ENCODE results near the gene IFIT1. TPM values are rescaled to one million over a fixed set of nuclear protein-coding genes. Genes with fewer than 3 reads are reported as not detected.

Gene IFIT1
- total RNA-seq, 1 experiment from 2014 or later = 0.26 TPM

DNA sequence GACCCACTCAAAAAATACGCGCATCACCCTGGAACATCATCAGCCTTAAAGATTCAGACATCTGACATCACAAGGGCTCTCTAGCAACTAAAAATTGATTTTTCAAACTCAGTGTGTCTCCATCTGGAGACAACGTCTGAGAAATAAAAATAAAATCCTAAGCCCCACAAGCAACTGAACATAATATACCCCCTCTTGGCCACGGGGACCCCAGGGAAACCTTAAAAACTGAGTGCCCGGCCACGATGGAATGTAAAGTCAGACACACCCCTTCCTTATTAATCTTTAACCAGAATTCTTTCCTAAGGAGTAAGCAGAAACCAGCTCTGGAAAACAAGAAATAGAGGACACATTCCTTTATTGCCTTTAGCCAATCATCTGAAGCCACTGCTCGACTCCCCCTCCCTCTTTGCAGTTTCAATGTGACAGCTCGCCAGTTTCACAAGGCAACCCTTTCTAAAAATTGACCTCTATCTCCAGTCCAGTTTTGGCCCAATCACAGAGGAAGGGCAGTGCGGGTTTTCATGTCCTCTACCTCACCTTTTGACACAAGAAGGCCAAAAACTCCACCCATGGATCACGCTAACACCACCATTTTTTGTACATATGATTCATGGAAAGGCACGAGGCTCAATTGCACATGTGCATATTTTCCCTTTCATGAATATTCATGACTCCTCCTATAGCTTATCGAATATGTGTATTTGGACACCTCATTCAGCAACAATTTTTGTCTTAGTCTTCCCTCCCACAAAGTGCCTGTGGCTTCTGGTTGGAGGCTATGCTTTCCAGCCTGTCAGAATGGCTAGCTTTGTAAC is 40.4 kb upstream of the IFIT1 start:
- POLR2A ChIA-PET = interaction anchor here (0.6 to 2.4 kb wide), 16 partner anchors 9 to 362 kb away, joined by 3 to 17 read pairs (median 5); partner anchors contain the start of genes FAS, IFIT2, IFIT3 and IFIT5
- peak; percentile 82 for DNase-seq (ENCODE audit: unreplicated experiment)
- H3K4me1 Mint-ChIP-seq (ENCODE audit: insufficient read depth, unreplicated experiment) = peaks cover 30% of the 10 kb centered on the region
- CTCF ChIA-PET = interaction anchor here (0.6 to 3.1 kb wide), 4 partner anchors 10 to 583 kb away, joined by 3 to 19 read pairs (median 3); no protein-coding TSS in a partner anchor
- peaks cover 6% of the 10 kb centered on the region for H3K36me3 Mint-ChIP-seq (ENCODE audit: insufficient read depth, unreplicated experiment)
- TF ChIP-seq, protein P1, sequence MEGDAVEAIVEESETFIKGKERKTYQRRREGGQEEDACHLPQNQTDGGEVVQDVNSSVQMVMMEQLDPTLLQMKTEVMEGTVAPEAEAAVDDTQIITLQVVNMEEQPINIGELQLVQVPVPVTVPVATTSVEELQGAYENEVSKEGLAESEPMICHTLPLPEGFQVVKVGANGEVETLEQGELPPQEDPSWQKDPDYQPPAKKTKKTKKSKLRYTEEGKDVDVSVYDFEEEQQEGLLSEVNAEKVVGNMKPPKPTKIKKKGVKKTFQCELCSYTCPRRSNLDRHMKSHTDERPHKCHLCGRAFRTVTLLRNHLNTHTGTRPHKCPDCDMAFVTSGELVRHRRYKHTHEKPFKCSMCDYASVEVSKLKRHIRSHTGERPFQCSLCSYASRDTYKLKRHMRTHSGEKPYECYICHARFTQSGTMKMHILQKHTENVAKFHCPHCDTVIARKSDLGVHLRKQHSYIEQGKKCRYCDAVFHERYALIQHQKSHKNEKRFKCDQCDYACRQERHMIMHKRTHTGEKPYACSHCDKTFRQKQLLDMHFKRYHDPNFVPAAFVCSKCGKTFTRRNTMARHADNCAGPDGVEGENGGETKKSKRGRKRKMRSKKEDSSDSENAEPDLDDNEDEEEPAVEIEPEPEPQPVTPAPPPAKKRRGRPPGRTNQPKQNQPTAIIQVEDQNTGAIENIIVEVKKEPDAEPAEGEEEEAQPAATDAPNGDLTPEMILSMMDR (IDR thresholded peaks at IDR 0.05; ENCODE audit: unreplicated experiment) = no peak
- peak overlapping the region; percentile 98 for H3K27ac Mint-ChIP-seq (ENCODE audit: low read depth, unreplicated experiment)
- no peaks in the 10 kb centered on the region for H3K27me3 Mint-ChIP-seq (ENCODE audit: insufficient read depth, unreplicated experiment)
- peaks cover 6% of the 10 kb centered on the region for H3K9me3 Mint-ChIP-seq (ENCODE audit: unreplicated experiment)
- BruUV-seq (replicated peaks) = TSS peak; percentile 87
- intact Hi-C loops (cut with micrococcal nuclease) = loop anchor here (2.0 kb wide), 1 partner anchor 49 kb away; the partner anchor contains the start of gene IFIT2
- H3K4me3 Mint-ChIP-seq (ENCODE audit: unreplicated experiment) = peak overlapping the region; percentile 66

- TF ChIP-seq, protein P1 (IDR thresholded peaks at IDR 0.05; ENCODE audit: unreplicated experiment) = no peak
- H3K9me3 Mint-ChIP-seq (ENCODE audit: unreplicated experiment) = peaks cover 6% of the 10 kb centered on the region
- BruUV-seq (replicated peaks) = no TSS peak
- H3K4me1 Mint-ChIP-seq (ENCODE audit: insufficient read depth, unreplicated experiment) = peaks cover 27% of the 10 kb centered on the region
- intact Hi-C loops (cut with micrococcal nuclease) = loop anchor here (2.0 kb wide), 1 partner anchor 50 kb away; the partner anchor contains the start of gene IFIT2
- peak overlapping the region; percentile 98 for H3K27ac Mint-ChIP-seq (ENCODE audit: low read depth, unreplicated experiment)
- CTCF ChIA-PET = interaction anchor here (0.6 to 3.1 kb wide), 2 partner anchors 9 to 16 kb away, joined by 3 to 19 read pairs; no protein-coding TSS in a partner anchor
- peaks cover 6% of the 10 kb centered on the region for H3K36me3 Mint-ChIP-seq (ENCODE audit: insufficient read depth, unreplicated experiment)
- H3K4me3 Mint-ChIP-seq (ENCODE audit: unreplicated experiment) = peak overlapping the region; percentile 66
- no peaks in the 10 kb centered on the region for H3K27me3 Mint-ChIP-seq (ENCODE audit: insufficient read depth, unreplicated experiment)
- no peak for DNase-seq (ENCODE audit: unreplicated experiment)
- POLR2A ChIA-PET = interaction anchor here (0.9 to 2.4 kb wide), 12 partner anchors 10 to 362 kb away, joined by 3 to 17 read pairs (median 8); partner anchors contain the start of genes FAS, IFIT2, IFIT3 and LIPA
Measured at GRCh38 chr10:89352802-89353201, 39.6 kb upstream of the IFIT1 start.

DNA sequence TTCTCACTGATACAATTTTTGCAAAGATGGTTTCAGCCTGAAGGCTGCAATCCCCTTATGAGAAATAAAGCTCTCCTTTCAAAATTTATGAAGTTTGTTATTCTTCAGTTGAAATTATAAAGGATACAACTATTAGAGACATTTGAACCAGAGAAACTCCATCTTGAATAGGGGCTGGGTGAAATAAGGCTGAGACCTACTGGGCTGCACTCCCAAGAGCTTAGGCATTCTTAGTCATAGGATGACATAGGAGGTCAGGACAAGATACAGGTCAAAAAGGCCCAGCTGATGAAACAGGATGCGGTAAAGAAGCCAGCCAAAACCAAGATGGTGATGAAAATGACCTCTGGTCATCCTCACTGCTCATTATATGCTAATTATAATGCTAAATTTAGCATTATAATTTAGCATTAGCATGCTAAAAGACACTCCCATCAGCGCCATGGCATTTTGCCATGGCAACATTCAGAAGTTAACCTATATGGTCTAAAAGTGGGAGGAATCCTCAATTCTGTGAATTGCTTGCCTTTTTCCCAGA is 37.0 kb upstream of the IFIT1 start:
- H3K36me3 Mint-ChIP-seq (ENCODE audit: insufficient read depth, unreplicated experiment) = peaks cover 6% of the 10 kb centered on the region
- no peaks in the 10 kb centered on the region for H3K27me3 Mint-ChIP-seq (ENCODE audit: insufficient read depth, unreplicated experiment)
- H3K9me3 Mint-ChIP-seq (ENCODE audit: unreplicated experiment) = peaks cover 6% of the 10 kb centered on the region
- no peak overlapping the region for H3K4me3 Mint-ChIP-seq (ENCODE audit: unreplicated experiment)
- TF ChIP-seq, protein P1 (IDR thresholded peaks at IDR 0.05; ENCODE audit: unreplicated experiment) = no peak
- ChIA-PET POLR2A (interaction anchor here (1.1 to 1.3 kb wide), 3 partner anchors 9 to 53 kb away, joined by 3 to 5 read pairs (median 4); partner anchors contain the start of genes IFIT2 and IFIT3), CTCF (interaction anchor here (5.7 kb wide), 1 partner anchor 13 kb away, joined by 40 read pairs; no protein-coding TSS in a partner anchor)
- H3K4me1 Mint-ChIP-seq (ENCODE audit: insufficient read depth, unreplicated experiment) = peaks cover 25% of the 10 kb centered on the region
- intact Hi-C loops (cut with micrococcal nuclease) = no loop called here
- BruUV-seq (replicated peaks) = no TSS peak
- peak; percentile 62 for DNase-seq (ENCODE audit: unreplicated experiment)
- H3K27ac Mint-ChIP-seq (ENCODE audit: low read depth, unreplicated experiment) = no peak overlapping the region

DNA sequence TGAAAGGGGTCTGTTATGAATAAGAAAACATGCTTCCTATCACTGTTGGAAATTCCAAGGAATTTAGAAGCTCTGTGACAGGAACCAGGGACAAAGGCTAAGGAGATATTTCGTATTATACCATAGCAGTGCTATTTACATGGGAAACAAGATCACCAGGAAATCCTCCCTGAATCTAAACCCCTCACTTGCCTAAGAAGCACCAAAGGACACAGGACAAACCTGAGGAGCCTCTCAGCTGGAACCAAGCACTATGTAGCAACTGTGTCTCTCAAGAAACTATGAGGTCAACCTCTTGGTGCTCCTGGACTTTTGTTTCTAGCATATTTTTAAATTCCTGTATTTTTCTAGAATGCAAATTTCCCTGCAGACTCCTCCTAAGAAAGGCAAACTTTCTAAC is 35.3 kb upstream of the IFIT1 start:
- Mint-ChIP-seq H3K27ac (ENCODE audit: low read depth, unreplicated experiment) (no peak overlapping the region), H3K9me3 (ENCODE audit: unreplicated experiment) (peaks cover 6% of the 10 kb centered on the region), H3K27me3 (ENCODE audit: insufficient read depth, unreplicated experiment) (no peaks in the 10 kb centered on the region), H3K4me3 (ENCODE audit: unreplicated experiment) (no peak overlapping the region), H3K4me1 (ENCODE audit: insufficient read depth, unreplicated experiment) (peaks cover 12% of the 10 kb centered on the region), H3K36me3 (ENCODE audit: insufficient read depth, unreplicated experiment) (peaks cover 6% of the 10 kb centered on the region)
- intact Hi-C loops (cut with micrococcal nuclease) = no loop called here
- DNase-seq (ENCODE audit: unreplicated experiment) = no peak
- TF ChIP-seq, protein P1 (IDR thresholded peaks at IDR 0.05; ENCODE audit: unreplicated experiment) = no peak
- POLR2A ChIA-PET = interaction anchor here (0.6 to 1.5 kb wide), 2 partner anchors 36 to 61 kb away, joined by 3 read pairs; no protein-coding TSS in a partner anchor
- CTCF ChIA-PET = interaction anchor here (0.7 to 5.7 kb wide), 3 partner anchors 12 to 32 kb away, joined by 4 to 40 read pairs (median 4); partner anchors contain the start of gene IFIT1B
- no TSS peak for BruUV-seq (replicated peaks)

Data from MCF 10A (cell line).